Stimulated activated naive CD8-positive, alpha-beta T cell treated with anti-CD3 and anti-CD28 coated beads, Interleukin-15, amount 100 ng/mL, for 72 hours (primary cell): ENCODE data around the gene USP3.

Experiments used
- ATAC-seq: fragments of 150-1000 bp; cut with Tn5 transposase; 2 replicates; pipeline ENCODE4 v1.10.0; 2021; ENCODE audit warnings: mild to moderate bottlenecking, moderate library complexity
- DNase-seq, 2 donors: peaks; one replicate each; pipeline ENCODE4 v3.0.0; 2021 to 2022
- H3K27ac Mint-ChIP-seq, 2 donors: one replicate each; pipeline ENCODE4 v1.8.0; 2022; ENCODE audit warnings: mild to moderate bottlenecking in 2 of 2, mixed read lengths in 2 of 2, moderate library complexity in 2 of 2
- H3K27me3 Mint-ChIP-seq: one replicate; pipeline ENCODE4 v1.8.0; 2022; ENCODE audit warnings: mixed read lengths
- H3K4me1 Mint-ChIP-seq: one replicate; pipeline ENCODE4 v1.8.0; 2022; ENCODE audit warnings: mild to moderate bottlenecking, mixed read lengths
- H3K4me3 Mint-ChIP-seq, 2 donors: one replicate each; pipeline ENCODE4 v1.8.0; 2022; ENCODE audit warnings: mild to moderate bottlenecking in 2 of 2, mixed read lengths in 2 of 2, moderate library complexity in 1 of 2
- H3K9me3 Mint-ChIP-seq, 2 donors: one replicate each; pipeline ENCODE4 v1.8.0; 2022; ENCODE audit warnings: mixed read lengths in 2 of 2

Gene USP3

GRCh38 chr15:63504247-63504978, at the start of gene USP3:
USP3 (plus strand) TSS chr15:63504593; CDS start chr15:63504740, 147 bp downstream.
- no peaks in the 10 kb centered on the region for H3K27me3 Mint-ChIP-seq
- peak within 1 kb of the TSS; percentile 98 to 99 for H3K27ac Mint-ChIP-seq
- ATAC-seq (peak; percentile 74), DNase-seq (peak; percentile 96 to 97)
- H3K9me3 Mint-ChIP-seq = no peaks in the 10 kb centered on the region
- H3K4me3 Mint-ChIP-seq = peak within 1 kb of the TSS; percentile 88 to 92
- peaks cover 37% of the 10 kb centered on the region for H3K4me1 Mint-ChIP-seq

- no peak overlapping the region for H3K4me3 Mint-ChIP-seq
- peaks cover 6% of the 10 kb centered on the region for H3K4me1 Mint-ChIP-seq
- ATAC-seq (no peak), DNase-seq (no peak)
- H3K9me3 Mint-ChIP-seq = no peaks in the 10 kb centered on the region
- H3K27ac Mint-ChIP-seq = no peak overlapping the region
- H3K27me3 Mint-ChIP-seq = no peaks in the 10 kb centered on the region
Measured at GRCh38 chr15:63456258-63456657, 48.1 kb upstream of the USP3 start.

GRCh38 chr15:63457379-63457778, 47.0 kb upstream of the USP3 start:
- Mint-ChIP-seq H3K27me3 (no peaks in the 10 kb centered on the region), H3K4me3 (no peak overlapping the region), H3K27ac (no peak overlapping the region), H3K9me3 (no peaks in the 10 kb centered on the region), H3K4me1 (peaks cover 6% of the 10 kb centered on the region)
- DNase-seq (no peak), ATAC-seq (no peak)

GRCh38 chr15:63458026-63458425, 46.4 kb upstream of the USP3 start:
- Mint-ChIP-seq H3K27me3 (no peaks in the 10 kb centered on the region), H3K4me3 (no peak overlapping the region), H3K27ac (peak overlapping the region in 1 of 2 donors; percentile 55), H3K9me3 (no peaks in the 10 kb centered on the region), H3K4me1 (peaks cover 5% of the 10 kb centered on the region)
- DNase-seq (no peak), ATAC-seq (no peak)

- no peaks in the 10 kb centered on the region for H3K9me3 Mint-ChIP-seq
- no peak overlapping the region for H3K4me3 Mint-ChIP-seq
- ATAC-seq = no peak
- DNase-seq = no peak
- no peak overlapping the region for H3K27ac Mint-ChIP-seq
- no peaks in the 10 kb centered on the region for H3K27me3 Mint-ChIP-seq
- no peaks in the 10 kb centered on the region for H3K4me1 Mint-ChIP-seq
Measured at GRCh38 chr15:63458794-63459395, 45.5 kb upstream of the USP3 start.

GRCh38 chr15:63460210-63461155, 43.9 kb upstream of the USP3 start:
- ATAC-seq (no peak), DNase-seq (no peak)
- H3K27ac Mint-ChIP-seq = peak overlapping the region in 1 of 2 donors; percentile 77
- H3K4me1 Mint-ChIP-seq = no peaks in the 10 kb centered on the region
- no peak overlapping the region for H3K4me3 Mint-ChIP-seq
- no peaks in the 10 kb centered on the region for H3K27me3 Mint-ChIP-seq
- H3K9me3 Mint-ChIP-seq = no peaks in the 10 kb centered on the region

- Mint-ChIP-seq H3K27me3 (no peaks in the 10 kb centered on the region), H3K4me3 (no peak overlapping the region), H3K4me1 (peaks cover 2% of the 10 kb centered on the region), H3K9me3 (no peaks in the 10 kb centered on the region), H3K27ac (no peak overlapping the region)
- ATAC-seq = no peak
- no peak for DNase-seq
Measured at GRCh38 chr15:63461230-63461985, 43.0 kb upstream of the USP3 start.

- DNase-seq = no peak
- Mint-ChIP-seq H3K9me3 (no peaks in the 10 kb centered on the region), H3K4me1 (peaks cover 8% of the 10 kb centered on the region), H3K27me3 (no peaks in the 10 kb centered on the region), H3K27ac (peak overlapping the region; percentile 23 to 60), H3K4me3 (no peak overlapping the region)
- ATAC-seq = no peak
Measured at GRCh38 chr15:63462088-63462487, 42.3 kb upstream of the USP3 start.

- ATAC-seq (no peak), DNase-seq (no peak)
- no peak overlapping the region for H3K27ac Mint-ChIP-seq
- H3K27me3 Mint-ChIP-seq = no peaks in the 10 kb centered on the region
- no peaks in the 10 kb centered on the region for H3K9me3 Mint-ChIP-seq
- H3K4me1 Mint-ChIP-seq = peaks cover 9% of the 10 kb centered on the region
- no peak overlapping the region for H3K4me3 Mint-ChIP-seq
Measured at GRCh38 chr15:63463036-63463435, 41.4 kb upstream of the USP3 start.

- DNase-seq (no peak), ATAC-seq (no peak)
- Mint-ChIP-seq H3K27me3 (no peaks in the 10 kb centered on the region), H3K9me3 (no peaks in the 10 kb centered on the region), H3K27ac (peak overlapping the region; percentile 16 to 21), H3K4me1 (peaks cover 17% of the 10 kb centered on the region), H3K4me3 (no peak overlapping the region)
Measured at GRCh38 chr15:63463793-63464192, 40.6 kb upstream of the USP3 start.

- DNase-seq (no peak), ATAC-seq (no peak)
- no peak overlapping the region for H3K27ac Mint-ChIP-seq
- no peaks in the 10 kb centered on the region for H3K27me3 Mint-ChIP-seq
- H3K4me1 Mint-ChIP-seq = peaks cover 26% of the 10 kb centered on the region
- H3K4me3 Mint-ChIP-seq = no peak overlapping the region
- no peaks in the 10 kb centered on the region for H3K9me3 Mint-ChIP-seq
Measured at GRCh38 chr15:63465104-63465503, 39.3 kb upstream of the USP3 start.

GRCh38 chr15:63466378-63467192, 37.8 kb upstream of the USP3 start:
- peak; percentile 92 for ATAC-seq
- Mint-ChIP-seq H3K27ac (peak overlapping the region in 1 of 2 donors; percentile 75), H3K9me3 (no peaks in the 10 kb centered on the region), H3K4me3 (peak overlapping the region in 1 of 2 donors; percentile 22), H3K4me1 (peaks cover 29% of the 10 kb centered on the region), H3K27me3 (no peaks in the 10 kb centered on the region)
- peak; percentile 57 to 58 for DNase-seq

GRCh38 chr15:63469190-63469589, 35.2 kb upstream of the USP3 start:
- Mint-ChIP-seq H3K4me1 (peaks cover 49% of the 10 kb centered on the region), H3K9me3 (no peaks in the 10 kb centered on the region), H3K4me3 (no peak overlapping the region), H3K27ac (peak overlapping the region in 1 of 2 donors; percentile 31), H3K27me3 (no peaks in the 10 kb centered on the region)
- ATAC-seq (peak; percentile 44), DNase-seq (no peak)

GRCh38 chr15:63469984-63470383, 34.4 kb upstream of the USP3 start:
- Mint-ChIP-seq H3K27ac (peak overlapping the region in 1 of 2 donors; percentile 74), H3K27me3 (no peaks in the 10 kb centered on the region), H3K4me1 (peaks cover 56% of the 10 kb centered on the region), H3K4me3 (no peak overlapping the region), H3K9me3 (no peaks in the 10 kb centered on the region)
- DNase-seq (no peak), ATAC-seq (no peak)
